ENCODE measurements around the gene MEGF6. TPM values are rescaled to one million over a fixed set of nuclear protein-coding genes. Genes with fewer than 3 reads are reported as not detected.

The MEGF6 gene
- total RNA-seq, 6 experiments from 2014 or later: 20.3 to 39.2 (median 23.0) TPM

- Mint-ChIP-seq H3K4me3 (no peak overlapping the region), H3K36me3 (ENCODE audit: low read depth) (no peaks in the 10 kb centered on the region), H3K27me3 (ENCODE audit: insufficient read depth) (peaks cover 31% of the 10 kb centered on the region), H3K9me3 (no peaks in the 10 kb centered on the region), H3K4me1 (ENCODE audit: low read depth) (peaks cover 9% of the 10 kb centered on the region; the same call in 1 of the 2 replicates), H3K27ac (no peak overlapping the region)
- no peak for DNase-seq
- TF ChIP-seq, protein P1, sequence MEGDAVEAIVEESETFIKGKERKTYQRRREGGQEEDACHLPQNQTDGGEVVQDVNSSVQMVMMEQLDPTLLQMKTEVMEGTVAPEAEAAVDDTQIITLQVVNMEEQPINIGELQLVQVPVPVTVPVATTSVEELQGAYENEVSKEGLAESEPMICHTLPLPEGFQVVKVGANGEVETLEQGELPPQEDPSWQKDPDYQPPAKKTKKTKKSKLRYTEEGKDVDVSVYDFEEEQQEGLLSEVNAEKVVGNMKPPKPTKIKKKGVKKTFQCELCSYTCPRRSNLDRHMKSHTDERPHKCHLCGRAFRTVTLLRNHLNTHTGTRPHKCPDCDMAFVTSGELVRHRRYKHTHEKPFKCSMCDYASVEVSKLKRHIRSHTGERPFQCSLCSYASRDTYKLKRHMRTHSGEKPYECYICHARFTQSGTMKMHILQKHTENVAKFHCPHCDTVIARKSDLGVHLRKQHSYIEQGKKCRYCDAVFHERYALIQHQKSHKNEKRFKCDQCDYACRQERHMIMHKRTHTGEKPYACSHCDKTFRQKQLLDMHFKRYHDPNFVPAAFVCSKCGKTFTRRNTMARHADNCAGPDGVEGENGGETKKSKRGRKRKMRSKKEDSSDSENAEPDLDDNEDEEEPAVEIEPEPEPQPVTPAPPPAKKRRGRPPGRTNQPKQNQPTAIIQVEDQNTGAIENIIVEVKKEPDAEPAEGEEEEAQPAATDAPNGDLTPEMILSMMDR (IDR thresholded peaks at IDR 0.05): no peak
Measured at GRCh38 chr1:3460672-3461131, 150.6 kb downstream of the MEGF6 start.

- no peak for DNase-seq
- H3K9me3 Mint-ChIP-seq: no peaks in the 10 kb centered on the region
- H3K36me3 Mint-ChIP-seq (ENCODE audit: low read depth): no peaks in the 10 kb centered on the region
- TF ChIP-seq, protein P1 (IDR thresholded peaks at IDR 0.05): no peak
- no peak overlapping the region for H3K4me3 Mint-ChIP-seq
- H3K27me3 Mint-ChIP-seq (ENCODE audit: insufficient read depth): peaks cover 33% of the 10 kb centered on the region
- no peak overlapping the region for H3K27ac Mint-ChIP-seq
- peaks cover 9% of the 10 kb centered on the region; the same call in 1 of the 2 replicates for H3K4me1 Mint-ChIP-seq (ENCODE audit: low read depth)
Measured at GRCh38 chr1:3459940-3460671, 151.2 kb downstream of the MEGF6 start.

- H3K27me3 Mint-ChIP-seq (ENCODE audit: insufficient read depth): peaks cover 31% of the 10 kb centered on the region
- no peaks in the 10 kb centered on the region for H3K36me3 Mint-ChIP-seq (ENCODE audit: low read depth)
- H3K9me3 Mint-ChIP-seq: no peaks in the 10 kb centered on the region
- H3K4me3 Mint-ChIP-seq: no peak overlapping the region
- H3K4me1 Mint-ChIP-seq (ENCODE audit: low read depth): peaks cover 9% of the 10 kb centered on the region; the same call in 1 of the 2 replicates
- TF ChIP-seq, protein P1 (IDR thresholded peaks at IDR 0.05): no peak
- DNase-seq: no peak
- H3K27ac Mint-ChIP-seq: no peak overlapping the region
Measured at GRCh38 chr1:3459051-3459908, 152.0 kb downstream of the MEGF6 start.

- Mint-ChIP-seq H3K27ac (no peak overlapping the region), H3K27me3 (ENCODE audit: insufficient read depth) (peaks cover 29% of the 10 kb centered on the region), H3K4me3 (no peak overlapping the region), H3K36me3 (ENCODE audit: low read depth) (no peaks in the 10 kb centered on the region), H3K4me1 (ENCODE audit: low read depth) (peaks cover 9% of the 10 kb centered on the region; the same call in 1 of the 2 replicates), H3K9me3 (no peaks in the 10 kb centered on the region)
- TF ChIP-seq, protein P1 (IDR thresholded peaks at IDR 0.05): no peak
- DNase-seq: no peak
Measured at GRCh38 chr1:3457910-3458883, 153.1 kb downstream of the MEGF6 start.

Data from HFFc6 (cell line).